B cell (primary cell): ENCODE data around the gene SLC2A4. TPM values are rescaled to one million over a fixed set of nuclear protein-coding genes. Genes with fewer than 3 reads are reported as not detected.

Source experiments
- ATAC-seq: fragments of 200-7000 bp; cut with Tn5 transposase; one replicate; pipeline ENCODE4 v1.10.0; 2021; ENCODE audit warnings: low read depth, mild to moderate bottlenecking, moderate number of reproducible peaks, moderate library complexity
- CTCF ChIA-PET: fragments of 350-600 bp; sonication (Branson Sonifier 250); formaldehyde crosslinking; loops from one replicate; lab custom pipeline; 2021; ENCODE audit warnings: antibody characterized with exemption, inconsistent platforms; lab: Charles Lee
- POLR2A ChIA-PET: fragments of 350-600 bp; sonication (Branson Sonifier 250); formaldehyde crosslinking; loops from one replicate; lab custom pipeline; 2021; ENCODE audit warnings: antibody characterized with exemption; lab: Charles Lee
- DNase-seq: peaks from one replicate; pipeline ENCODE4 v3.0.0; 2013
- H2AFZ ChIP-seq: 2 replicates; pipeline ENCODE4 v1.6.1; 2012; ENCODE audit warnings: mild to moderate bottlenecking, low read depth, low read length; ENCODE audit not compliant: insufficient read depth, poor library complexity, severe bottlenecking
- H3K27ac ChIP-seq, 2 donors: 1 replicate in 1 of 2; 2 replicates in 1 of 2; pipeline ENCODE4 v1.5.1; 2012 to 2013; ENCODE audit warnings: low read length in 2 of 2, mild to moderate bottlenecking in 2 of 2, moderate library complexity in 1 of 2
- H3K27me3 ChIP-seq, 4 experiments: fragments of 200-600 bp in 1 of 4; sonication (generic) in 1 of 4; replicated peaks in 1 of 4; 1 replicate in 2 of 4; 2 replicates in 2 of 4; pipeline versions ENCODE4 v1.6.1 to v1.7.0; 2013 to 2016; ENCODE audit warnings: low read length in 3 of 4, mild to moderate bottlenecking in 2 of 4, mixed read lengths in 1 of 4, moderate library complexity in 1 of 4; ENCODE audit not compliant: insufficient read depth in 4 of 4, control insufficient read depth in 3 of 4; ENCODE audit errors: control extremely low read depth in 1 of 4
- H3K36me3 ChIP-seq, 2 experiments: replicated peaks in 1 of 2; 1 replicate in 1 of 2; 2 replicates in 1 of 2; pipeline versions ENCODE4 v1.6.1 to v1.7.1; 2013; ENCODE audit warnings: low read length in 1 of 2; ENCODE audit not compliant: insufficient read depth in 2 of 2, control insufficient read depth in 1 of 2; ENCODE audit errors: control extremely low read depth in 1 of 2, extremely low read depth in 1 of 2
- H3K4me1 ChIP-seq, 2 donors: fragments of 200-600 bp in 1 of 2; sonication (generic) in 1 of 2; 1 replicate in 1 of 2; 2 replicates in 1 of 2; pipeline versions ENCODE4 v1.5.1 to v1.6.1; 2013 to 2017; ENCODE audit warnings: low read length in 2 of 2; ENCODE audit not compliant: control insufficient read depth in 2 of 2, insufficient read depth in 2 of 2
- H3K4me2 ChIP-seq: replicated peaks from 2 replicates; pipeline ENCODE3; 2012; ENCODE audit warnings: mild to moderate bottlenecking, low read depth, low read length; ENCODE audit not compliant: poor library complexity, severe bottlenecking
- H3K4me3 ChIP-seq, 5 experiments: fragments of 200-600 bp in 1 of 5; sonication (generic) in 1 of 5; 1 replicate in 3 of 5; 2 replicates in 2 of 5; pipeline versions ENCODE4 v1.5.1 to v1.7.0; 2011 to 2016; ENCODE audit warnings: low read length in 4 of 5, mild to moderate bottlenecking in 4 of 5, low read depth in 2 of 5, control low read depth in 1 of 5, moderate library complexity in 1 of 5; ENCODE audit not compliant: insufficient read depth in 1 of 5; ENCODE audit errors: control extremely low read depth in 1 of 5, extremely low read depth in 1 of 5
- H3K79me2 ChIP-seq: fragments of 200-600 bp; sonication (generic); one replicate; pipeline ENCODE4 v1.6.0; 2016; ENCODE audit warnings: low read length; ENCODE audit not compliant: control insufficient read depth, insufficient read depth
- H3K9ac ChIP-seq: fragments of 200-600 bp; sonication (generic); 2 replicates; pipeline ENCODE4 v1.6.1; 2017; ENCODE audit warnings: mild to moderate bottlenecking, low read length, moderate library complexity
- H3K9me3 ChIP-seq, 3 donors: one replicate each; pipeline versions ENCODE4 v1.6.1 to v1.7.1; 2013; ENCODE audit warnings: low read length in 2 of 3; ENCODE audit not compliant: control insufficient read depth in 2 of 3, insufficient read depth in 1 of 3; ENCODE audit errors: control extremely low read depth in 1 of 3
- H4K20me1 ChIP-seq: 2 replicates; pipeline ENCODE4 v1.6.0; 2012; ENCODE audit warnings: mild to moderate bottlenecking, low read length; ENCODE audit not compliant: insufficient read depth, control insufficient read depth, poor library complexity, severe bottlenecking
- H3K27ac Mint-ChIP-seq: one replicate; pipeline ENCODE4 v1.8.0; 2021; ENCODE audit warnings: mixed read lengths
- H3K27me3 Mint-ChIP-seq: one replicate; pipeline ENCODE4 v1.8.0; 2021; ENCODE audit warnings: mixed read lengths
- H3K4me1 Mint-ChIP-seq: one replicate; pipeline ENCODE4 v1.8.0; 2021; ENCODE audit warnings: mixed read lengths
- H3K4me3 Mint-ChIP-seq: one replicate; pipeline ENCODE4 v1.8.0; 2021; ENCODE audit warnings: mixed read lengths
- H3K9me3 Mint-ChIP-seq: one replicate; pipeline ENCODE4 v1.8.0; 2022; ENCODE audit warnings: mixed read lengths; ENCODE audit not compliant: insufficient read depth
- EZH2 ChIP-seq: IDR thresholded peaks from 2 replicates; pipeline ENCODE4 v1.6.1; 2012; ENCODE audit warnings: borderline replicate concordance, low read depth, mild to moderate bottlenecking, moderate library complexity, low read length; ENCODE audit not compliant: insufficient read depth, poor library complexity, severe bottlenecking
- WGBS: methylation state at CpG from one replicate; pipeline ENCODE4 v1.1.5; 2013; ENCODE audit warnings: missing lambda C conversion rate; ENCODE audit not compliant: insufficient coverage; 5-methylcytosine and 5-hydroxymethylcytosine counted together
- intact Hi-C: fragments of 100-400 bp; cut with micrococcal nuclease; formaldehyde crosslinking; loops from one replicate; pipeline ENCODE4 v1.10.0; 2022
- polyA plus RNA-seq: library from polyadenylated mRNA; depleted of rRNA; stranded (reverse); fragments of >200 nt; gene quantifications from 2 replicates; pipeline ENCODE4 v1.2.3, GENCODE V29; 2012
- total RNA-seq, 2 donors: library from RNA; stranded (reverse); fragments of 120-200 nt in 1 of 2; gene quantifications; 1 replicate in 1 of 2; 2 replicates in 1 of 2; pipeline versions ENCODE4 v1.2.3 to v1.2.4, GENCODE V29; 2013 to 2022
- TF ChIP-seq, protein P1 (sequence below): fragments of 200-600 bp; IDR thresholded peaks from one replicate; pipeline ENCODE4 v1.8.0; 2022; ENCODE audit warnings: antibody characterized with exemption, mild to moderate bottlenecking

Gene SLC2A4
- total and polyA plus RNA-seq, 2 donors (not counting 1 experiment from before 2014, with no cell fraction given), result not detected

DNA sequence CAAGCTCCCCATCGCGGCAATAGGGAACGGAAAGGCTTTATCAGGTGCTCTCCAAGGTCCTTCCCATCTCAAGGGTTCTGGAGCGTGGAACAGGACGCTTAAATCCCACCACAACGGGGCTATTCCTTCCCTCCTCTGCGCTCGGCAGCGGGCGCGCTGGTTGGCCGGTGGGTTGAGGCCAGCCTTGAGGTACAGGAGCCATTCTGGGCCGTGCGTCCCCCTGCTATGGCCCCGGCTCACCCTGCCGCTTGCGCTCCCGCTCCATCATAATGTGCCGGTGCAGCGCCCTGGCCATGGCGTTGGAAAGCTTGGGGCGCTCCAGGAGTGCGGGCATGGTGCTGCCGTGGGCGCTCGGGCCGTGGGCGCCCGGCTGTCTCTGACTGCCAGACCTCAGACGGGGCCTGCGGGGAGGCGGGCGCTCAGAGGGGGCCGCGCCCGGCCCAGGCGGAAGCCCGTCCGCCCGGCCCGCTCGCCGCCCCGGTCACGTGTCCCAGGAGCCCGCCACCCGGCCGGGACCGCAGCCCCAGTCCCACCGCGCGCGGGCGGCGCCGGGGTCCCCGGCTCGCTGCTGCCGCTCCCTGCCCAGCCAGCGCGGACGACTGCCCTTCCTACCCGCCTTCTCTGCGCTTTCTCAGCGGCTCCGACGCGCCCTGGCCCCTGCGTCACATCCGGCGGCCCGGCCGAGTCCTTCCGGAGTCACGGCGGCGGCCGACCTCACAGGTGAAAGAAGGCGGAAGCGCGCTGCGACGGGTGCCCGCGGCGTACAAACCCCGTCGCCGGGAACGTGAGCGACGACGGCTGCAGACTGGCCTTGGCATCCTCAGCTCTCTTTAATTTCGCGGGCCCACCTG, 33.4 kb downstream of the SLC2A4 start, which contains the start of gene GPS2:
Gene GPS2, minus strand, starts transcription at position 642 of the 851 bp plus-strand sequence. Its CDS starts 308 bp downstream, at position 334.
- CTCF ChIA-PET, result interaction anchor here (0.6 to 2.2 kb wide), 9 partner anchors 9 to 246 kb away, joined by 3 to 19 read pairs (median 4); partner anchors contain the start of genes ACAP1 and NEURL4
- H4K20me1 ChIP-seq, result peaks cover 47% of the 10 kb centered on the region
- under 1% methylated on average over 95 of the region's 95 CpGs for WGBS
- peak within 1 kb of the TSS; percentile 97 for H3K4me3 Mint-ChIP-seq
- no peaks in the 10 kb centered on the region for H3K9me3 Mint-ChIP-seq
- peaks cover 5 to 67% of the 10 kb centered on the region in 2 experiments for H3K36me3 ChIP-seq
- intact Hi-C loops, result loop anchor here (1.0 to 2.0 kb wide), 3 partner anchors 8 to 38 kb away; partner anchors contain the start of genes EIF5A, KCTD11 and NEURL4
- DNase-seq (peak; percentile 95), ATAC-seq (peak; percentile 82)
- H3K4me1 ChIP-seq, result peaks cover 25 to 47% of the 10 kb centered on the region in 2 donors
- peak within 1 kb of the TSS; percentile 99 for H3K27ac Mint-ChIP-seq
- H3K27me3 ChIP-seq, result no peaks in the 10 kb centered on the region
- no peaks in the 10 kb centered on the region for H3K9me3 ChIP-seq
- POLR2A ChIA-PET, result interaction anchor here (0.5 to 2.0 kb wide), 7 partner anchors 9 to 280 kb away, joined by 3 to 12 read pairs (median 3); partner anchors contain the start of genes ACAP1, DVL2 and NEURL4
- H3K27ac ChIP-seq, result peak within 1 kb of the TSS; percentile 78 to 91
- H3K9ac ChIP-seq, result peak within 1 kb of the TSS; percentile 90
- no peaks in the 10 kb centered on the region for H3K27me3 Mint-ChIP-seq
- peak within 1 kb of the TSS; percentile 91 for H3K4me2 ChIP-seq
- H3K79me2 ChIP-seq, result peaks cover 52% of the 10 kb centered on the region
- peaks cover 55% of the 10 kb centered on the region for H3K4me1 Mint-ChIP-seq
- TF ChIP-seq, protein P1, sequence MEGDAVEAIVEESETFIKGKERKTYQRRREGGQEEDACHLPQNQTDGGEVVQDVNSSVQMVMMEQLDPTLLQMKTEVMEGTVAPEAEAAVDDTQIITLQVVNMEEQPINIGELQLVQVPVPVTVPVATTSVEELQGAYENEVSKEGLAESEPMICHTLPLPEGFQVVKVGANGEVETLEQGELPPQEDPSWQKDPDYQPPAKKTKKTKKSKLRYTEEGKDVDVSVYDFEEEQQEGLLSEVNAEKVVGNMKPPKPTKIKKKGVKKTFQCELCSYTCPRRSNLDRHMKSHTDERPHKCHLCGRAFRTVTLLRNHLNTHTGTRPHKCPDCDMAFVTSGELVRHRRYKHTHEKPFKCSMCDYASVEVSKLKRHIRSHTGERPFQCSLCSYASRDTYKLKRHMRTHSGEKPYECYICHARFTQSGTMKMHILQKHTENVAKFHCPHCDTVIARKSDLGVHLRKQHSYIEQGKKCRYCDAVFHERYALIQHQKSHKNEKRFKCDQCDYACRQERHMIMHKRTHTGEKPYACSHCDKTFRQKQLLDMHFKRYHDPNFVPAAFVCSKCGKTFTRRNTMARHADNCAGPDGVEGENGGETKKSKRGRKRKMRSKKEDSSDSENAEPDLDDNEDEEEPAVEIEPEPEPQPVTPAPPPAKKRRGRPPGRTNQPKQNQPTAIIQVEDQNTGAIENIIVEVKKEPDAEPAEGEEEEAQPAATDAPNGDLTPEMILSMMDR, result no peak
- no peak for TF ChIP-seq EZH2
- peak within 1 kb of the TSS; percentile 73 to 90 (median 82) for H3K4me3 ChIP-seq
- peak within 1 kb of the TSS; percentile 93 for H2AFZ ChIP-seq
